OCI-LY1 (cell line): ENCODE data around the gene SELENOW.
"Not testable (repeated sequence)": the region's sequence is repeated elsewhere in the genome, so short reads cannot be mapped to it uniquely, and the experiment has no call there.

Experiments used
- EZH2 ChIP-seq: fragments of 200-600 bp; sonication (generic), shearing (Covaris generic); IDR thresholded peaks from 2 replicates; pipeline ENCODE4 v1.8.0; 2017; ENCODE audit warnings: borderline replicate concordance, mixed run types, mild to moderate bottlenecking, antibody characterized with exemption, low read length, moderate library complexity, mixed read lengths
- TF ChIP-seq, protein P1 (sequence below): fragments of 200-600 bp; sonication (generic), shearing (Covaris generic); IDR thresholded peaks from 2 replicates; pipeline ENCODE4 v1.5.1; 2017; ENCODE audit warnings: mild to moderate bottlenecking, antibody characterized with exemption, low read length, moderate library complexity, mixed read lengths

DNA sequence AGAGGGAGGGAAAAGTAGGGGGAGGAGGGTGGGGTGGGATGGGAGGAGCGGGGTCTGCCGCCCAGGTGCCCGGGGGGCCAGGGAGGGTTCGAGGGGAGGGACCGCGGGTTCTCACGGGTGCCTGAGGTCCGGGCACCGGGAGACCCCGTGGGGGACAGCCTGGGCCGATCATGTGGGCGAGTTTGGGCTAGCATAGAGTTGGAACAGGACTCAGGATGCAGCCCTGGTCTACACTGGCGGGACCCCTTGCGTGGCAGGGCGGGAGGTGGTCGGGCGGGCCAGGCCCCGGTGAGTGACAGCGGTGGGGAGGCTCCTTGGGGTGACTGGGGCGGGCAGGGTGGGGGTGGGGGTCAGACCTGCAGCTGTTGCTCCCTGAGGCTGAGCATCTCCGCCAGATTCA is 24.6 kb downstream of the SELENOW start:
- TF ChIP-seq, protein P1, sequence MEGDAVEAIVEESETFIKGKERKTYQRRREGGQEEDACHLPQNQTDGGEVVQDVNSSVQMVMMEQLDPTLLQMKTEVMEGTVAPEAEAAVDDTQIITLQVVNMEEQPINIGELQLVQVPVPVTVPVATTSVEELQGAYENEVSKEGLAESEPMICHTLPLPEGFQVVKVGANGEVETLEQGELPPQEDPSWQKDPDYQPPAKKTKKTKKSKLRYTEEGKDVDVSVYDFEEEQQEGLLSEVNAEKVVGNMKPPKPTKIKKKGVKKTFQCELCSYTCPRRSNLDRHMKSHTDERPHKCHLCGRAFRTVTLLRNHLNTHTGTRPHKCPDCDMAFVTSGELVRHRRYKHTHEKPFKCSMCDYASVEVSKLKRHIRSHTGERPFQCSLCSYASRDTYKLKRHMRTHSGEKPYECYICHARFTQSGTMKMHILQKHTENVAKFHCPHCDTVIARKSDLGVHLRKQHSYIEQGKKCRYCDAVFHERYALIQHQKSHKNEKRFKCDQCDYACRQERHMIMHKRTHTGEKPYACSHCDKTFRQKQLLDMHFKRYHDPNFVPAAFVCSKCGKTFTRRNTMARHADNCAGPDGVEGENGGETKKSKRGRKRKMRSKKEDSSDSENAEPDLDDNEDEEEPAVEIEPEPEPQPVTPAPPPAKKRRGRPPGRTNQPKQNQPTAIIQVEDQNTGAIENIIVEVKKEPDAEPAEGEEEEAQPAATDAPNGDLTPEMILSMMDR = not testable (repeated sequence)
- TF ChIP-seq EZH2 = not testable (repeated sequence)
